Measurements from ENCODE around the gene ANKRD53. TPM values are rescaled to one million over a fixed set of nuclear protein-coding genes. Genes with fewer than 3 reads are reported as not detected.

Gene ANKRD53, protein sequence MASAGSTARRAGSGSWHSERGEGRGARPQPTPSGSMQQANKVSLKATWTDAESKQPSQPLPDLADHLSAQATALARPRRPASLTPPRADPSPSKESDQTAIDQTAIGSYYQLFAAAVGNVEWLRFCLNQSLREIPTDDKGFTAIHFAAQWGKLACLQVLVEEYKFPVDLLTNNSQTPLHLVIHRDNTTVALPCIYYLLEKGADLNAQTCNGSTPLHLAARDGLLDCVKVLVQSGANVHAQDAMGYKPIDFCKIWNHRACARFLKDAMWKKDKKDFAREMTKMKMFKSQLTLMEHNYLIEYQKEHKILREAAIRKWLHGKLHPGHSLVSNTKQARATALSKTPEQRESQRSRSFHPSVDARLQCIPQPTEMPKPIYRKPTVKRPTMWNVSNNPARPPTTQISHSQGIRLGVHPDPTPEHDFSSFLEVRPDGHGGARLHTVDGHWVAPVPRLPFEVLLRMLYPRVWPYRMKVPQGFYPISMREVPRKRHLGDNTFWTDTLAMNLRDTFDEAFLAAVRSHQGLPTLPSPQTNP
- polyA plus RNA-seq: 1 to 10 TPM in 1 of 2 donors, under 1 TPM in 1; 0.35 to 1.0 TPM

DNA sequence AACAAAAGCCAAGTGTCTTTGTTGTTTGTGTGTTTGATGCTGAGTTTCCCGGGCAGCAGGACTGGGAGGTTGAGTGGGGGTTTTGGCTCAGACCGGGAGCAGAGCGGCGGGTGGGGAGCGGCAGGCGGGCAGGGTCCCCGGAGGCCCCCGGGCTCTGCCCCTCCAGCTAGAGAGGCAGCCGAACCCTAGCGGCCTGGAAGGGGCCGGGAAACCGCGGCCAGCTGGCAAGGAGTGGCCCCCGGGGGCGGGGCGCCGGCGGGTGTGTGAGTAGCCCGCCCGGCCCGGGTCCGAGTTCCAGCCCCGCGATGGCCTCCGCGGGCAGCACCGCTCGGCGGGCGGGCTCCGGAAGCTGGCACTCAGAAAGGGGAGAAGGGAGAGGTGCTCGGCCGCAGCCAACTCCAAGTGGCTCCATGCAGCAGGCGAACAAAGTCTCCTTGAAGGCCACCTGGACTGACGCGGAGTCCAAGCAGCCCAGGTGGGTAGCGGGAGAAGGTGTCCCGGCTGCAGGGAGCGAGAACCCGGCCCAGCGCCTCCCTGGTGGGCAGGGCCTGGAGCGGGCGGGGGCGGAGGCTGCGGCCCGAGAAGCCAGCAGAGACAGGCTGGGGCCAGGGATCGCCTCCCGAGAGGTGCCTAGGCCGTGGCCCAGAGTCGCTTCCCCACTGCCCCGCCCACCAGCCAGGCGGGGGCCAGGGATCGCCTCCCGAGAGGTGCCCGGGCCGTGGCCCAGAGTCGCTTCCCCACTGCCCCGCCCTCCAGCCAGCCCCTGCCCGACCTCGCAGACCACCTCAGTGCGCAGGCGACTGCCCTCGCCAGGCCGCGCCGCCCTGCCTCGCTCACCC, at the start of gene ANKRD53:
Gene ANKRD53 (plus strand): TSS at position 290 of the 839 bp plus-strand sequence. CDS start 16 bp downstream, at position 306.
- no peaks in the 10 kb centered on the region for H3K27me3 ChIP-seq (ENCODE audit: control insufficient read depth in 1 of 2, insufficient read depth in 2 of 2, low read length in 2 of 2)
- H3K9me3 ChIP-seq (ENCODE audit: control insufficient read depth in 2 of 2, insufficient read depth in 1 of 2, low read depth in 1 of 2, low read length in 1 of 2): no peaks in the 10 kb centered on the region
- peak within 1 kb of the TSS; percentile 74 to 78 for H3K27ac ChIP-seq (ENCODE audit: low read depth in 2 of 2, low read length in 1 of 2)
- whole genome bisulfite sequencing, 2 donors: 4% methylated on average over 58 to 67 of the region's 67 CpGs
- peak within 1 kb of the TSS; percentile 56 to 57 for H3K4me3 ChIP-seq (ENCODE audit: low read depth in 1 of 2, low read length in 2 of 2)
- H3K4me1 ChIP-seq (ENCODE audit: control insufficient read depth in 2 of 2, insufficient read depth in 2 of 2, low read length in 1 of 2): peaks cover 0 to 4% of the 10 kb centered on the region in 2 donors
- H3K36me3 ChIP-seq (ENCODE audit: control insufficient read depth in 2 of 2, insufficient read depth in 2 of 2, low read length in 1 of 2): peaks cover 0 to 2% of the 10 kb centered on the region in 2 donors

DNA sequence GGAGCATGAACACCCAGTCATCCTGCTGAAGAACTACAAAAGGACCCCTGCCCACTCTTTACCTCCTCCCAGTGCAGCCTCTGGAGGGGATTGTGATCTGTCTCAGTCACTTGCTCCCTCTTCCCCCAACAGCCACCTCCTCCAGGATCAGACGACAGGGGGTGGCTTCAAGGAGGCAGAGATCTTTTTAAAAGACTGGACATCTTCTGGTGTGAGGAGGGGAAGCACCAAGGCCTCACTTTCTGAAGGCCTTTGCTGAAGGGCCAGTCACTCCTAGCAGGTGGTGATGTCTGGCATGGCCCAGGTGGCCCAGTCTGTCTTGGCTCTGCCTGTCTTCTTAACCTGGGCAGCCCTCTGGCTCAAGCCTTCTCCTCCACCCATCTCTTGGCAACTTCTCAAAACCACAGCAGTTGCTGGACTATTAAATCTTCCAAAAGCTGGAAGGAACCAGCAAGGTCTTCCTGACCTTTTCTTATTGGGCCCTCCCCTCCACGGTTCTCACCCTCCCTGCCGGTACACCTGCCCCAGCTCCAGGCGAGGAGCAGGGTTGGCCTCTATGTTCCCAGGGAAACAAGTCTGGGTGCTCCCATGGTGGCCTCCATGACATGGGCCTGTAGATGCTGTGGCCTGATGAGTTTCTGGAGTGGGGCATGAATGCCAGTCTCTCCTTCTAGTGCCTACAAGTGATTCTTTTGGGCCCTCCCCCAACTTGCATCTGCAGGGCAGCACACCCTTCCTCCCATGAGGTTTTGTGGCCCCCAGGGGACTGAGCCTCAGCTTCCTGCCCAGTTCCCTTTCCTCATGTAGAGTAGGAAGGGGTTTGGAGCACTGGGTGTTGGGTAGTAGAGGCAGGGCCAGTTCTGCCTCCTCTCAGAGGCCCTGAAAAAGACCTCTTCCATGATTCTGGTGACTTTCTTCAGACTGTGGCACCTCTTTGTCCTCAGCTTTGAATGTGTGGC, 47.8 kb upstream of the ANKRD53 start:
- Histone ChIP-seq H3K27me3 (ENCODE audit: control insufficient read depth in 1 of 2, insufficient read depth in 2 of 2, low read length in 2 of 2) (no peaks in the 10 kb centered on the region), H3K36me3 (ENCODE audit: control insufficient read depth in 2 of 2, insufficient read depth in 2 of 2, low read length in 1 of 2) (no peaks in the 10 kb centered on the region), H3K4me3 (ENCODE audit: low read depth in 1 of 2, low read length in 2 of 2) (no peak overlapping the region), H3K9me3 (ENCODE audit: control insufficient read depth in 2 of 2, insufficient read depth in 1 of 2, low read depth in 1 of 2, low read length in 1 of 2) (no peaks in the 10 kb centered on the region), H3K27ac (ENCODE audit: low read depth in 2 of 2, low read length in 1 of 2) (no peak overlapping the region), H3K4me1 (ENCODE audit: control insufficient read depth in 2 of 2, insufficient read depth in 2 of 2, low read length in 1 of 2) (peaks cover 0 to 2% of the 10 kb centered on the region in 2 donors)
- 83 to 94% methylated on average over 4 of the region's 4 CpGs for WGBS, 2 donors

DNA sequence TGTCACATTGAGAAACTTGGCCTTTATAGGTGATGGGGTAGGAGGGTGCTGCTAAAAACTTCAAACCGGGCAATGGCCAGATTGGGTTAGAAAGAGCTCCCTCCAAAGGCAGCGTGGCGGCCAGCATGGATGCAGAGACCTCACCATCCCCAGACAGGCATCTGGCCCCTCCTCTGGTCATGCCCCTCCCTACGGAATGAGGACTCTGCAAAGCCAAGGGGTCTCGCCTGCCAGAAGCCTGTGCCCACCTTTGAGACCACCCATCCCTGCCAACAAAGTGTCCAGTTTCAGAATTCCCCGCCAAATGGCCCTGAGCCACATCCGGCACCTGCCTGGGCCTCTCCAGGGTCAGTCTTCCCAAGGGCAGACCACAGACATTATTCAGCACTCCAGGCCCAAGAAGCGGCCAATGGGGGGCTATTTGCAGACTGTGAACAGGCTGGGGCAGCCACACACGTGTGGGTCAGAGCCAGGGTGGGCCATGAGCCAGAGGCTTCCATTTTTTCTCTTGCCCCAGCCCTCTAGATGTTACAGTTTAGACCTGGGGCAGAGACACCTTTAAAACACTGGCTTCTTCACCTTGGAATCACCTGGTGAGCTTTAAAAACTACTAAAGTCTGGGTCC, 46.9 kb upstream of the ANKRD53 start:
- Histone ChIP-seq H3K27ac (ENCODE audit: low read depth in 2 of 2, low read length in 1 of 2) (no peak overlapping the region), H3K27me3 (ENCODE audit: control insufficient read depth in 1 of 2, insufficient read depth in 2 of 2, low read length in 2 of 2) (no peaks in the 10 kb centered on the region), H3K9me3 (ENCODE audit: control insufficient read depth in 2 of 2, insufficient read depth in 1 of 2, low read depth in 1 of 2, low read length in 1 of 2) (no peaks in the 10 kb centered on the region), H3K4me1 (ENCODE audit: control insufficient read depth in 2 of 2, insufficient read depth in 2 of 2, low read length in 1 of 2) (peaks cover 0 to 2% of the 10 kb centered on the region in 2 donors), H3K4me3 (ENCODE audit: low read depth in 1 of 2, low read length in 2 of 2) (no peak overlapping the region), H3K36me3 (ENCODE audit: control insufficient read depth in 2 of 2, insufficient read depth in 2 of 2, low read length in 1 of 2) (no peaks in the 10 kb centered on the region)
- 77 to 81% methylated on average over 9 of the region's 9 CpGs for WGBS, 2 donors

DNA sequence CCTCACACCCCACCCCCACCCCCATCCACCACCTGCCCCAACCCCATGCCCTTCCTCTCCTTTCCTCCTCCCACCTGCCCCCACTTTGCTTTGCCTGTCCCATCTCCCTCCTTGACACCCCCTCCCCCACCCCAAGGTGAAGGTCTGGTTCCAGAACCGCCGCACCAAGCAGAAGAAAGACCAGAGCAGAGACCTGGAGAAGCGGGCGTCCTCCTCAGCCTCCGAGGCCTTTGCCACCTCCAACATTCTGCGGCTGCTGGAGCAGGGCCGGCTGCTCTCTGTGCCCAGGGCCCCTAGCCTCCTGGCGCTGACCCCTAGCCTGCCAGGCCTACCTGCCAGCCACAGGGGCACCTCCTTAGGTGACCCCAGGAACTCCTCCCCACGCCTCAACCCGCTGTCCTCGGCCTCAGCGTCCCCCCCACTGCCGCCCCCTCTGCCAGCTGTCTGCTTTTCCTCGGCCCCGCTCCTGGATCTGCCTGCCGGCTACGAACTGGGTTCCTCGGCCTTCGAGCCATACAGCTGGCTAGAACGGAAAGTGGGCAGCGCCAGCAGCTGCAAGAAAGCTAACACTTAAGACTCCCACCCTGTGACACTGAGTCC, 45.7 kb upstream of the ANKRD53 start:
- 91 to 93% methylated on average over 21 of the region's 21 CpGs for WGBS, 2 donors

DNA sequence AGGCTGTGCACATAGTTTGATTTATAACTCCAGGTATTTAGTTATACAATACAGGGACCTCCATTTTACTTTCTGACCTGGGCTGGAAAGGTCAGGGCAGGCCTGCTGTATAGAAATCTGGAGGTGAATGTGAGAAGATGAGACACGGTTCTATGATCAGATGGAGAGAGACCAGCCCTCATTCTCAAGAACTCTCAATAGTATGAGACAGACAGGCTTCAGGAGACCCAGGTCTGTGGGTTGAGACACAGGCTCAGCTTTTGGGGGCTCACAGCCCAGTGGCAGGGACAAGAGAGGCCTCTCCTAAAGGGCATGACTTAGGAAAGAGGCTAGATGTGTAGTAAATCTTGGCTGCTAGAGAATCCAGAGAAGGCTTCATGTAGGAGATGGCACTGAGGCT, 43.4 kb upstream of the ANKRD53 start:
- Histone ChIP-seq H3K4me3 (ENCODE audit: low read depth in 1 of 2, low read length in 2 of 2) (no peak overlapping the region), H3K27ac (ENCODE audit: low read depth in 2 of 2, low read length in 1 of 2) (no peak overlapping the region), H3K9me3 (ENCODE audit: control insufficient read depth in 2 of 2, insufficient read depth in 1 of 2, low read depth in 1 of 2, low read length in 1 of 2) (no peaks in the 10 kb centered on the region), H3K27me3 (ENCODE audit: control insufficient read depth in 1 of 2, insufficient read depth in 2 of 2, low read length in 2 of 2) (no peaks in the 10 kb centered on the region), H3K4me1 (ENCODE audit: control insufficient read depth in 2 of 2, insufficient read depth in 2 of 2, low read length in 1 of 2) (peaks cover 0 to 2% of the 10 kb centered on the region in 2 donors), H3K36me3 (ENCODE audit: control insufficient read depth in 2 of 2, insufficient read depth in 2 of 2, low read length in 1 of 2) (no peaks in the 10 kb centered on the region)
- 82 to 92% methylated on average over 1 of the region's 1 CpG for WGBS, 2 donors

More for the DNA sequence above, 45.7 kb upstream of the ANKRD53 start:
- no peaks in the 10 kb centered on the region for H3K36me3 ChIP-seq (ENCODE audit: control insufficient read depth in 2 of 2, insufficient read depth in 2 of 2, low read length in 1 of 2)
- peaks cover 0 to 2% of the 10 kb centered on the region in 2 donors for H3K4me1 ChIP-seq (ENCODE audit: control insufficient read depth in 2 of 2, insufficient read depth in 2 of 2, low read length in 1 of 2)
- H3K27ac ChIP-seq (ENCODE audit: low read depth in 2 of 2, low read length in 1 of 2): no peak overlapping the region
- H3K27me3 ChIP-seq (ENCODE audit: control insufficient read depth in 1 of 2, insufficient read depth in 2 of 2, low read length in 2 of 2): no peaks in the 10 kb centered on the region
- H3K9me3 ChIP-seq (ENCODE audit: control insufficient read depth in 2 of 2, insufficient read depth in 1 of 2, low read depth in 1 of 2, low read length in 1 of 2): no peaks in the 10 kb centered on the region
- no peak overlapping the region for H3K4me3 ChIP-seq (ENCODE audit: low read depth in 1 of 2, low read length in 2 of 2)

DNA sequence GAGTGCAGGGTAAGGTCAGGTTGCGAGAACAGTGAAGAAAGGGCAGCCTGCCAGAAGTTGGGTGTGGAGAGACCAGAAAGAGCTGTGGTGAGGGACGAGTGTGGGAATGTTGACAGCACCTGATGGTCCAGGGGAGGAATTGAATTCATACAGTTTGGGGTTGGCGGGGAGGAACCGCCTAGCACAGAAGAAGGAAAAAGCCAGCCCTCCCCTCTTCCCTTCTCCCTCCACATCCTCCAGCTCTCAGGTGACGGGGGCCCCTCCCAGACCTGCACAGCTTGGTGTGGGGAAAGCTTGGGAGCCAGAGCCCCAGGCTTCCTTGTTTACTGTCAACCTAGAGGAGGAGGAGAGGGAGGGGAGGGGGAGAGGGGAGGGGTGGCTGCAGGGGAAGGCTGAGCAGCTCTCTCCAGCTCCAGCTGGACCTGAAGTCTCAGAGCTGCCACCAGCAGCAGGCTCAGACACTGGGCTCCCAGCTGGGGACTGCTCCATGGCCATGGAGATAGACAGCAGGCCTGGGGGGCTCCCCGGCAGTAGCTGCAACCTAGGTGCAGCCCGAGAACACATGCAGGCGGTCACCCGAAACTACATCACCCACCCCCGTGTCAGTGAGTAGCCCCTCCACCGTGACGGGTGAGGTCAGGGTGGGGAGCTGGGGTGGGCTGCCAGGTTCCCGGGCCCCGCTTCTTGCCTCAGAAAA, 42.8 kb upstream of the ANKRD53 start, which contains the start of gene ATP6V1B1:
Gene ATP6V1B1 (plus strand): TSS at position 433 of the 697 bp plus-strand sequence. CDS start 55 bp downstream, at position 488.
- H3K27ac ChIP-seq (ENCODE audit: low read depth in 2 of 2, low read length in 1 of 2): no peak within 1 kb of the TSS
- H3K36me3 ChIP-seq (ENCODE audit: control insufficient read depth in 2 of 2, insufficient read depth in 2 of 2, low read length in 1 of 2): no peaks in the 10 kb centered on the region
- H3K27me3 ChIP-seq (ENCODE audit: control insufficient read depth in 1 of 2, insufficient read depth in 2 of 2, low read length in 2 of 2): no peaks in the 10 kb centered on the region
- peaks cover 0 to 2% of the 10 kb centered on the region in 2 donors for H3K4me1 ChIP-seq (ENCODE audit: control insufficient read depth in 2 of 2, insufficient read depth in 2 of 2, low read length in 1 of 2)
- H3K9me3 ChIP-seq (ENCODE audit: control insufficient read depth in 2 of 2, insufficient read depth in 1 of 2, low read depth in 1 of 2, low read length in 1 of 2): no peaks in the 10 kb centered on the region
- H3K4me3 ChIP-seq (ENCODE audit: low read depth in 1 of 2, low read length in 2 of 2): no peak within 1 kb of the TSS
- WGBS, 2 donors: 50 to 57% methylated on average over 14 of the region's 14 CpGs

DNA sequence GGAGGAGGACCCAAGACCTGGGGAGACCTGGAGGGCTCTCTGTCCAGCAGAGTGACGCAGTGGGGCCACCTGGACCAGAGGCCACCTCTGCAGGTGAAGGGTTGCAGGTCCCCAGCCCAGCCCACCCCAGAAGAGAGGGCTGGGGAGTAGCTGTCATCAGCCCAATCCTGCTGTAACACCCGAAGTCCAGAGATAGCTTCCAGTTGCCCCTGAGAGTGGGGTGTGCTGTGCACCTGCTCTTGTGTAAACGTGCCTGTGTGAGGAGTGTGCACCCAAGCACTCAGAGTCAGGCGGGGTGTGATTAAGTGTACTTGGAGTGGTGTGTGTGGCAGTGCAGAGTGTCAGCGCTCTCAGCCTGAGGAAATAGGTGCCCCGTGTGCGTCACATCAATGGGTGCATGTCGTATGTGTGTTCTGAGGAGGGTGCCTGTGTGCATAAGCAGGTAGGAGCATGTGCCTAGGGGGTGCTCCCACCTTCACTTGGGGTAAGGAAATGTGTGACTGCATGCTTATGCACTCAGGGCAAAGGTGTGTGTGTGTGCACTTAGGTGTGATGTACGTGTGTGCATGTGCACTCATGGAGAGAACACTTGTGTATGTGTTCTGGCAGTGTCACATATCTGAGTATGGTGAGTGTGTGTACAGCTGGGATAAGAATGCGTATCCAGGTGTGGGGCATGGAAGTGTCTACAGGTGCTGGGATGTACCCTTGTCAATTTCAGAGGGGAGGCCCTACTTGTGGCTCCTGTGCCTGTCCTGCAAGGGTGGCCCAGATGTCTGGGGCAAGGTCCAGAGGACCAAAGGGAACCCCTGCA, 42.1 kb upstream of the ANKRD53 start:
- no peaks in the 10 kb centered on the region for H3K36me3 ChIP-seq (ENCODE audit: control insufficient read depth in 2 of 2, insufficient read depth in 2 of 2, low read length in 1 of 2)

More for the DNA sequence above, 42.1 kb upstream of the ANKRD53 start:
- 72 to 75% methylated on average over 10 of the region's 10 CpGs for WGBS, 2 donors
- H3K4me1 ChIP-seq (ENCODE audit: control insufficient read depth in 2 of 2, insufficient read depth in 2 of 2, low read length in 1 of 2): no peaks in the 10 kb centered on the region
- H3K4me3 ChIP-seq (ENCODE audit: low read depth in 1 of 2, low read length in 2 of 2): no peak overlapping the region
- H3K27ac ChIP-seq (ENCODE audit: low read depth in 2 of 2, low read length in 1 of 2): no peak overlapping the region
- H3K27me3 ChIP-seq (ENCODE audit: control insufficient read depth in 1 of 2, insufficient read depth in 2 of 2, low read length in 2 of 2): no peaks in the 10 kb centered on the region
- no peaks in the 10 kb centered on the region for H3K9me3 ChIP-seq (ENCODE audit: control insufficient read depth in 2 of 2, insufficient read depth in 1 of 2, low read depth in 1 of 2, low read length in 1 of 2)
